ENCODE measurements around the gene BAG1. TPM values are rescaled to one million over a fixed set of nuclear protein-coding genes. Genes with fewer than 3 reads are reported as not detected.

Gene BAG1
- total RNA-seq, 1 donor from 2014 or later, result 39.7 TPM

DNA sequence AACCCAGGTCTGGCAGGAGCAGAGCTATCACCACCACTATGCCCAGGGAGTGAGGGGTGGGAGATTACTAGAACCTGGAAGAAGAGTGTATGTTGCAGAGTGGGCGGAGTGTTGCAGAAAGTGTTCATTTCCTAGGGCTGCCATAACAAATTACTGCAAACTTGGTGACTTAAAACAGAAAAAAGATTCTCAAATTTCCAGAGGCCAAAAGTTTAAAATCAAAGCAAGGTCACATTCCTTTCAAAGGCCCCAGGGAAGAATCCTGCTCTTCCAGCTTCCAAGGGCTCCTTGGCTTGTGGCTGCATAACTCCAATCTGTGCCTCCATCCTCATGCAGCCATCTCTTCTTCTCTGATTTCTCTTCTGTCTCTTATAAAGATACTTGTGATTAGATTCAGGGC is 55.1 kb downstream of the BAG1 start:
- DNase-seq, result no peak

GRCh38 chr9:33202552-33203201 is 61.8 kb downstream of the BAG1 start:
- DNase-seq, result no peak

Other genes with a start within 250 kb of the BAG1 start
- 134 and 149 TPM in 2 replicates for gene DNAJA1, start 239.4 kb downstream of the BAG1 start, total RNA-seq
- 34.5 and 37.8 TPM in 2 replicates for gene SMU1, start 188.0 kb downstream of the BAG1 start, total RNA-seq
- 14.1 and 35.7 TPM in 2 replicates for gene B4GALT1, start 97.4 kb downstream of the BAG1 start, total RNA-seq
- not detected in 2 replicates for gene SPINK4, start 24.5 kb downstream of the BAG1 start, total RNA-seq
- gene CHMP5, start 341 bp upstream of the BAG1 start, total RNA-seq, result 106 and 116 TPM in 2 replicates
- 14.5 and 17.7 TPM in 2 replicates for gene NFX1, start 25.8 kb upstream of the BAG1 start, total RNA-seq
- gene AQP7, start 137.9 kb upstream of the BAG1 start, total RNA-seq, result not detected in 2 replicates
- under 0.01 and 0.51 TPM in 2 replicates for gene AQP3, start 182.9 kb upstream of the BAG1 start, total RNA-seq
- gene NOL6, start 209.2 kb upstream of the BAG1 start, total RNA-seq, result 15.5 and 30.2 TPM in 2 replicates